GM08714 (cell line): Measurements from ENCODE around the gene NLRP6.

Experiments used
- H3K4me3 ChIP-seq: fragments of 200-500 bp; sonication (Bioruptor generic); 2 replicates; pipeline ENCODE4 v1.5.1; 2014; ENCODE audit warnings: mild to moderate bottlenecking, low read length, inconsistent platforms
- ZNF274 ChIP-seq: IDR thresholded peaks from 2 replicates; pipeline ENCODE4 v1.6.1; 2012; ENCODE audit warnings: mild to moderate bottlenecking, low read depth, low read length

NLRP6 gene

GRCh38 chr11:283405-284104 lies 5.3 kb downstream of the NLRP6 start:
- no peak overlapping the region for H3K4me3 ChIP-seq
- no peak for TF ChIP-seq ZNF274

GRCh38 chr11:284105-285020 lies 6.2 kb downstream of the NLRP6 start:
- H3K4me3 ChIP-seq = no peak overlapping the region
- no peak for TF ChIP-seq ZNF274

GRCh38 chr11:285021-285893 lies 7.0 kb downstream of the NLRP6 start:
- no peak for TF ChIP-seq ZNF274
- no peak overlapping the region for H3K4me3 ChIP-seq

- no peak for TF ChIP-seq ZNF274
- H3K4me3 ChIP-seq = no peak overlapping the region
Observed at GRCh38 chr11:285894-286220, 7.7 kb downstream of the NLRP6 start.

- H3K4me3 ChIP-seq = peak overlapping the region; percentile 65; the same call in 1 of the 2 replicates
Observed at GRCh38 chr11:286977-287820, 9.0 kb downstream of the NLRP6 start.

GRCh38 chr11:287821-288477 lies 9.7 kb downstream of the NLRP6 start:
- H3K4me3 ChIP-seq = peak overlapping the region; percentile 65; the same call in 1 of the 2 replicates
- TF ChIP-seq ZNF274 = no peak

- TF ChIP-seq ZNF274 = no peak
- peak within 1 kb of the TSS; percentile 65; the same call in 1 of the 2 replicates for H3K4me3 ChIP-seq
Observed at GRCh38 chr11:288478-289397, 10.5 kb downstream of the NLRP6 start, which contains the start of gene PGGHG. Gene PGGHG, plus strand, starts transcription at chr11:289126. Its CDS starts 691 bp downstream, at chr11:289817.

- TF ChIP-seq ZNF274 = no peak
- peak overlapping the region; percentile 41; the same call in 1 of the 2 replicates for H3K4me3 ChIP-seq
Observed at GRCh38 chr11:289398-289711, 11.1 kb downstream of the NLRP6 start.

- no peak for TF ChIP-seq ZNF274
- peak overlapping the region; percentile 41; the same call in 1 of the 2 replicates for H3K4me3 ChIP-seq
Observed at GRCh38 chr11:289712-290620, 11.8 kb downstream of the NLRP6 start.

- H3K4me3 ChIP-seq = no peak overlapping the region
- TF ChIP-seq ZNF274 = no peak
Observed at GRCh38 chr11:290621-291231, 12.5 kb downstream of the NLRP6 start.
